BJ (cell line): ENCODE measurements around the gene HRNR. TPM values are rescaled to one million over a fixed set of nuclear protein-coding genes. Genes with fewer than 3 reads are reported as not detected.

Experiments
- CTCF ChIA-PET: fragments of 350-600 bp; formaldehyde crosslinking; extraction: SDS; loops from one replicate; lab custom pipeline; 2021; ENCODE audit warnings: antibody characterized with exemption, inconsistent platforms; lab: Yijun Ruan, JAX
- POLR2A ChIA-PET: fragments of 300-600 bp; sonication (Branson Sonifier 250); formaldehyde crosslinking; extraction: SDS; loops from one replicate; lab custom pipeline; 2021; ENCODE audit warnings: antibody characterized with exemption; lab: Charles Lee
- DNase-seq: peaks from one replicate; pipeline ENCODE4 v3.0.0-alpha.2; 2011; ENCODE audit warnings: low read depth
- H3K27me3 ChIP-seq: 2 replicates; pipeline ENCODE4 v1.6.0; 2011; ENCODE audit warnings: low read length; ENCODE audit not compliant: control insufficient read depth, insufficient read depth
- H3K36me3 ChIP-seq: 2 replicates; pipeline ENCODE4 v1.5.1; 2011; ENCODE audit warnings: low read length; ENCODE audit not compliant: control insufficient read depth, insufficient read depth
- H3K4me3 ChIP-seq: 2 replicates; pipeline ENCODE4 v1.5.1; 2011; ENCODE audit warnings: low read depth, mild to moderate bottlenecking, control low read depth, low read length
- CTCF ChIP-seq: IDR thresholded peaks from 2 replicates; pipeline ENCODE4 v1.5.1; 2011; ENCODE audit warnings: low read depth, mild to moderate bottlenecking, control low read depth, inconsistent platforms, low read length, moderate library complexity; ENCODE audit not compliant: insufficient read depth
- polyA plus RNA-seq: library from polyadenylated mRNA; depleted of rRNA; stranded (reverse); fragments of >200 nt; gene quantifications from 2 replicates; pipeline ENCODE4 v1.2.3, GENCODE V29; 2011

Gene HRNR
- polyA plus RNA-seq, 1 experiment, result not detected

GRCh38 chr1:152244576-152245273, 20.7 kb upstream of the HRNR start:
- CTCF ChIA-PET, result interaction anchor here (0.9 to 1.0 kb wide), 2 partner anchors 21 to 213 kb away, joined by 3 to 4 read pairs; partner anchors contain the start of gene HRNR

GRCh38 chr1:152237093-152237492, 13.1 kb upstream of the HRNR start:
- CTCF ChIA-PET, result no interaction called here
- Histone ChIP-seq H3K4me3 (no peak overlapping the region), H3K27me3 (no peaks in the 10 kb centered on the region), H3K36me3 (no peaks in the 10 kb centered on the region)
- no peak for DNase-seq
- TF ChIP-seq CTCF, result no peak
- POLR2A ChIA-PET, result no interaction called here

More at GRCh38 chr1:152244576-152245273, 20.7 kb upstream of the HRNR start:
- Histone ChIP-seq H3K4me3 (no peak overlapping the region), H3K27me3 (no peaks in the 10 kb centered on the region), H3K36me3 (no peaks in the 10 kb centered on the region)
- no peak for TF ChIP-seq CTCF
- no peak for DNase-seq
- POLR2A ChIA-PET, result no interaction called here

DNA sequence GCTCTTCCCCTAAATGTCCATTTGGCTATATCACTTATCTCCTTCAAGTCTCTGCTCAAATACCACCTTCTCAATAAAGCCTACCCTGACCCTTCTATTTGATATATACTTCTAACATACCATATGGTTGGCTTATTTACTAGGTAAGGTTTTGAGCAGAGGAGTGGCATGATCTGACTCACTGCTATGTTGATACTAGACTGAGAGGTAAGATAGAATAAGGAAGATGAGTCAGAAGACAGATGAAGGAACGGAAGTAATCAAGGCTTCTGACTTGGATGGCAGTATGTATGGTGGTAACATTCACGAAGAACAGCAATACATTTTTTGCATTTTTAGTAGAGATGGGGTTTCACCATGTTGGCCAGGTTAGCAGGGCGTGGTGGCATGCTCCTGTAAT, 4.8 kb upstream of the HRNR start:
- ChIA-PET POLR2A (no interaction called here), CTCF (no interaction called here)
- H3K36me3 ChIP-seq, result no peaks in the 10 kb centered on the region
- H3K27me3 ChIP-seq, result no peaks in the 10 kb centered on the region
- TF ChIP-seq CTCF, result no peak
- no peak overlapping the region for H3K4me3 ChIP-seq
- no peak for DNase-seq

GRCh38 chr1:152227310-152227928, 3.4 kb upstream of the HRNR start:
- Histone ChIP-seq H3K36me3 (no peaks in the 10 kb centered on the region), H3K27me3 (no peaks in the 10 kb centered on the region), H3K4me3 (no peak overlapping the region)
- POLR2A ChIA-PET, result no interaction called here
- CTCF ChIA-PET, result interaction anchor here (1.5 kb wide), 1 partner anchor 39 kb away, joined by 5 read pairs; no protein-coding TSS in a partner anchor
- no peak for DNase-seq
- TF ChIP-seq CTCF, result peak; percentile 18; the same call in 1 of the 2 replicates

- POLR2A ChIA-PET, result no interaction called here
- Histone ChIP-seq H3K27me3 (no peaks in the 10 kb centered on the region), H3K4me3 (no peak overlapping the region), H3K36me3 (no peaks in the 10 kb centered on the region)
- CTCF ChIA-PET, result interaction anchor here (0.6 kb wide), 1 partner anchor 84 kb away, joined by 4 read pairs; no protein-coding TSS in a partner anchor
- no peak for DNase-seq
- no peak for TF ChIP-seq CTCF
Observed at GRCh38 chr1:152225678-152226077, 1.7 kb upstream of the HRNR start.
